Measurements from ENCODE around the gene RIMS4. TPM values are rescaled to one million over a fixed set of nuclear protein-coding genes. Genes with fewer than 3 reads are reported as not detected.

Gene RIMS4
- total and polyA plus RNA-seq, 12 donors, result 0.11 to 6.3 (median 0.78) TPM; not detected in 1

GRCh38 chr20:44727039-44727438 lies 83.3 kb downstream of the RIMS4 start:
- intact Hi-C loops (cut with DNase I), result no loop called here
- peaks cover 16 to 20% of the 10 kb centered on the region in 2 donors for H3K4me1 ChIP-seq (replicated peaks in 1 of 2)
- no peak for DNase-seq
- H3K27ac ChIP-seq, result no peak overlapping the region
- TF ChIP-seq CTCF (IDR thresholded peaks at IDR 0.05), result no peak
- TF ChIP-seq POLR2A (IDR thresholded peaks at IDR 0.05), result no peak
- H3K36me3 ChIP-seq (replicated peaks in 1 of 2), result no peaks in the 10 kb centered on the region
- H3K9me3 ChIP-seq (replicated peaks in 1 of 3), result no peaks in the 10 kb centered on the region
- WGBS, 4 donors, result 93 to 95% methylated on average over 11 of the region's 11 CpGs; no CpG with 5 or more reads in 2 of the 4 donors
- no peak overlapping the region for H3K4me3 ChIP-seq
- no peaks in the 10 kb centered on the region for H3K27me3 ChIP-seq

- Histone ChIP-seq H3K4me3 (no peak overlapping the region), H3K36me3 (replicated peaks in 1 of 2) (no peaks in the 10 kb centered on the region), H3K27me3 (no peaks in the 10 kb centered on the region), H3K27ac (no peak overlapping the region), H3K9me3 (replicated peaks in 1 of 3) (no peaks in the 10 kb centered on the region), H3K4me1 (replicated peaks in 1 of 2) (peaks cover 13 to 26% of the 10 kb centered on the region in 2 donors)
- TF ChIP-seq CTCF (IDR thresholded peaks at IDR 0.05) (no peak), POLR2A (IDR thresholded peaks at IDR 0.05) (no peak)
- no peak for DNase-seq
- intact Hi-C loops (cut with DNase I), result no loop called here
- WGBS, 4 donors, result 68 to 90% (median 75%) methylated on average over 5 of the region's 5 CpGs
These were observed 84.5 kb downstream of the RIMS4 start for GRCh38 chr20:44725837-44726236.

- TF ChIP-seq CTCF (IDR thresholded peaks at IDR 0.05), result no peak
- no peak for TF ChIP-seq POLR2A (IDR thresholded peaks at IDR 0.05)
- Histone ChIP-seq H3K9me3 (replicated peaks in 1 of 3) (no peaks in the 10 kb centered on the region), H3K27ac (no peak overlapping the region), H3K4me1 (replicated peaks in 1 of 2) (peaks cover 21 to 36% of the 10 kb centered on the region in 2 donors), H3K4me3 (no peak overlapping the region), H3K27me3 (no peaks in the 10 kb centered on the region), H3K36me3 (replicated peaks in 1 of 2) (no peaks in the 10 kb centered on the region)
- DNase-seq, result no peak
- WGBS, 4 donors, result 66 to 87% (median 76%) methylated on average over 5 to 26 of the region's 26 CpGs
- intact Hi-C loops (cut with DNase I), result no loop called here
These were observed 85.8 kb downstream of the RIMS4 start for GRCh38 chr20:44724423-44725091.

GRCh38 chr20:44723798-44724362 lies 86.5 kb downstream of the RIMS4 start:
- no peak for TF ChIP-seq CTCF (IDR thresholded peaks at IDR 0.05)
- no peak for TF ChIP-seq POLR2A (IDR thresholded peaks at IDR 0.05)
- Histone ChIP-seq H3K27ac (no peak overlapping the region), H3K9me3 (replicated peaks in 1 of 3) (no peaks in the 10 kb centered on the region), H3K36me3 (replicated peaks in 1 of 2) (no peaks in the 10 kb centered on the region), H3K4me1 (replicated peaks in 1 of 2) (peaks cover 16 to 29% of the 10 kb centered on the region in 2 donors), H3K27me3 (no peaks in the 10 kb centered on the region), H3K4me3 (no peak overlapping the region)
- WGBS, 4 donors, result 87 to 96% (median 92%) methylated on average over 6 to 9 of the region's 9 CpGs
- intact Hi-C loops (cut with DNase I), result no loop called here
- no peak for DNase-seq
